ENCODE results near the gene XNDC1N. TPM values are rescaled to one million over a fixed set of nuclear protein-coding genes. Genes with fewer than 3 reads are reported as not detected.

XNDC1N gene
- total RNA-seq, 2 experiments from 2014 or later: 12.8 to 14.0 TPM

- CTCF ChIA-PET: interaction anchor here (0.9 kb wide), 1 partner anchor 29 kb away, joined by 3 read pairs; no protein-coding TSS in a partner anchor
- POLR2A ChIA-PET: interaction anchor here (0.8 to 1.0 kb wide), 2 partner anchors 21 to 60 kb away, joined by 3 to 4 read pairs; partner anchors contain the start of gene XNDC1N
- no peak for DNase-seq
- Mint-ChIP-seq H3K36me3 (ENCODE audit: low read depth) (peaks cover 5% of the 10 kb centered on the region), H3K9me3 (no peaks in the 10 kb centered on the region), H3K27me3 (no peaks in the 10 kb centered on the region), H3K4me3 (no peak overlapping the region), H3K27ac (no peak overlapping the region), H3K4me1 (peaks cover 12% of the 10 kb centered on the region)
Observed at GRCh38 chr11:71948314-71949027, 20.1 kb upstream of the XNDC1N start.

GRCh38 chr11:71947498-71947897 is 19.1 kb upstream of the XNDC1N start:
- CTCF ChIA-PET: no interaction called here

GRCh38 chr11:71946144-71946571 is 17.8 kb upstream of the XNDC1N start:
- ChIA-PET CTCF (no interaction called here), POLR2A (interaction anchor here (1.0 kb wide), 1 partner anchor 11 kb away, joined by 3 read pairs; no protein-coding TSS in a partner anchor)
- H3K9me3 Mint-ChIP-seq: no peaks in the 10 kb centered on the region
- no peak for DNase-seq
- no peaks in the 10 kb centered on the region for H3K27me3 Mint-ChIP-seq
- no peak overlapping the region for H3K27ac Mint-ChIP-seq
- H3K36me3 Mint-ChIP-seq (ENCODE audit: low read depth): peaks cover 5% of the 10 kb centered on the region
- H3K4me3 Mint-ChIP-seq: no peak overlapping the region
- peaks cover 12% of the 10 kb centered on the region for H3K4me1 Mint-ChIP-seq

More at GRCh38 chr11:71947498-71947897, 19.1 kb upstream of the XNDC1N start:
- Mint-ChIP-seq H3K4me1 (peaks cover 12% of the 10 kb centered on the region), H3K27me3 (no peaks in the 10 kb centered on the region), H3K9me3 (no peaks in the 10 kb centered on the region), H3K4me3 (no peak overlapping the region), H3K27ac (no peak overlapping the region), H3K36me3 (ENCODE audit: low read depth) (peaks cover 5% of the 10 kb centered on the region)
- POLR2A ChIA-PET: no interaction called here
- no peak for DNase-seq

- no peaks in the 10 kb centered on the region for H3K4me1 Mint-ChIP-seq
- DNase-seq: no peak
- H3K27ac Mint-ChIP-seq: no peak overlapping the region
- CTCF ChIA-PET: no interaction called here
- no peaks in the 10 kb centered on the region for H3K9me3 Mint-ChIP-seq
- H3K4me3 Mint-ChIP-seq: no peak overlapping the region
- POLR2A ChIA-PET: no interaction called here
- peaks cover 7% of the 10 kb centered on the region for H3K36me3 Mint-ChIP-seq (ENCODE audit: low read depth)
- no peaks in the 10 kb centered on the region for H3K27me3 Mint-ChIP-seq
Observed at GRCh38 chr11:71940561-71941219, 12.3 kb upstream of the XNDC1N start.

- Mint-ChIP-seq H3K4me1 (peaks cover 12% of the 10 kb centered on the region), H3K36me3 (ENCODE audit: low read depth) (peaks cover 7% of the 10 kb centered on the region), H3K27me3 (no peaks in the 10 kb centered on the region), H3K4me3 (no peak overlapping the region), H3K9me3 (no peaks in the 10 kb centered on the region), H3K27ac (no peak overlapping the region)
- ChIA-PET POLR2A (interaction anchor here (0.8 to 1.8 kb wide), 2 partner anchors 9 to 10 kb away, joined by 3 to 8 read pairs; partner anchors contain the start of gene XNDC1N), CTCF (no interaction called here)
- DNase-seq: no peak
Observed at GRCh38 chr11:71937826-71938225, 9.4 kb upstream of the XNDC1N start.

GRCh38 chr11:71936825-71937224 is 8.4 kb upstream of the XNDC1N start:
- Mint-ChIP-seq H3K9me3 (no peaks in the 10 kb centered on the region), H3K27ac (no peak overlapping the region), H3K27me3 (no peaks in the 10 kb centered on the region), H3K4me3 (no peak overlapping the region), H3K4me1 (peaks cover 17% of the 10 kb centered on the region), H3K36me3 (ENCODE audit: low read depth) (peaks cover 7% of the 10 kb centered on the region)
- ChIA-PET CTCF (no interaction called here), POLR2A (no interaction called here)
- no peak for DNase-seq

- no peak overlapping the region for H3K4me3 Mint-ChIP-seq
- peaks cover 7% of the 10 kb centered on the region for H3K36me3 Mint-ChIP-seq (ENCODE audit: low read depth)
- no peaks in the 10 kb centered on the region for H3K27me3 Mint-ChIP-seq
- POLR2A ChIA-PET: interaction anchor here (1.0 kb wide), 1 partner anchor 11 kb away, joined by 3 read pairs; no protein-coding TSS in a partner anchor
- CTCF ChIA-PET: no interaction called here
- DNase-seq: no peak
- H3K9me3 Mint-ChIP-seq: no peaks in the 10 kb centered on the region
- H3K4me1 Mint-ChIP-seq: peaks cover 31% of the 10 kb centered on the region
- no peak overlapping the region for H3K27ac Mint-ChIP-seq
Observed at GRCh38 chr11:71935338-71935925, 7.0 kb upstream of the XNDC1N start.

GRCh38 chr11:71934213-71934612 is 5.8 kb upstream of the XNDC1N start:
- POLR2A ChIA-PET: no interaction called here
- Mint-ChIP-seq H3K4me1 (peaks cover 43% of the 10 kb centered on the region), H3K36me3 (ENCODE audit: low read depth) (peaks cover 7% of the 10 kb centered on the region), H3K4me3 (no peak overlapping the region), H3K9me3 (no peaks in the 10 kb centered on the region), H3K27ac (no peak overlapping the region), H3K27me3 (no peaks in the 10 kb centered on the region)
- CTCF ChIA-PET: no interaction called here
- no peak for DNase-seq

GRCh38 chr11:71933141-71933933 is 4.9 kb upstream of the XNDC1N start:
- Mint-ChIP-seq H3K27ac (no peak overlapping the region), H3K36me3 (ENCODE audit: low read depth) (peaks cover 7% of the 10 kb centered on the region), H3K4me1 (peaks cover 47% of the 10 kb centered on the region), H3K27me3 (no peaks in the 10 kb centered on the region), H3K9me3 (no peaks in the 10 kb centered on the region), H3K4me3 (no peak overlapping the region)
- ChIA-PET POLR2A (no interaction called here), CTCF (no interaction called here)
- no peak for DNase-seq

GRCh38 chr11:71931245-71931602 is 2.8 kb upstream of the XNDC1N start:
- Mint-ChIP-seq H3K27me3 (no peaks in the 10 kb centered on the region), H3K27ac (no peak overlapping the region), H3K4me1 (peaks cover 58% of the 10 kb centered on the region), H3K36me3 (ENCODE audit: low read depth) (peaks cover 8% of the 10 kb centered on the region), H3K4me3 (peak overlapping the region; percentile 22), H3K9me3 (no peaks in the 10 kb centered on the region)
- ChIA-PET CTCF (interaction anchor here (0.8 to 1.0 kb wide), 2 partner anchors 131 to 160 kb away, joined by 3 read pairs; no protein-coding TSS in a partner anchor), POLR2A (interaction anchor here (1.0 to 1.6 kb wide), 3 partner anchors 13 to 109 kb away, joined by 3 to 5 read pairs (median 3); no protein-coding TSS in a partner anchor)
- no peak for DNase-seq

- no peak for DNase-seq
- Mint-ChIP-seq H3K4me3 (peak overlapping the region; percentile 95), H3K27me3 (no peaks in the 10 kb centered on the region), H3K4me1 (peaks cover 58% of the 10 kb centered on the region), H3K27ac (no peak overlapping the region), H3K9me3 (no peaks in the 10 kb centered on the region), H3K36me3 (ENCODE audit: low read depth) (peaks cover 9% of the 10 kb centered on the region)
- CTCF ChIA-PET: interaction anchor here (0.8 kb wide), 1 partner anchor 130 kb away, joined by 3 read pairs; no protein-coding TSS in a partner anchor
- POLR2A ChIA-PET: interaction anchor here (1.0 to 1.6 kb wide), 3 partner anchors 13 to 110 kb away, joined by 3 to 5 read pairs (median 3); no protein-coding TSS in a partner anchor
Observed at GRCh38 chr11:71930556-71931244, 2.3 kb upstream of the XNDC1N start.

- H3K36me3 Mint-ChIP-seq (ENCODE audit: low read depth): peaks cover 16% of the 10 kb centered on the region
- peaks cover 57% of the 10 kb centered on the region for H3K4me1 Mint-ChIP-seq
- H3K9me3 Mint-ChIP-seq: no peaks in the 10 kb centered on the region
- peak overlapping the region; percentile 94 for H3K27ac Mint-ChIP-seq
- peak overlapping the region; percentile 95 for H3K4me3 Mint-ChIP-seq
- DNase-seq: no peak
- ChIA-PET POLR2A (interaction anchor here (0.8 to 3.6 kb wide), 13 partner anchors 8 to 182 kb away, joined by 3 to 47 read pairs (median 6); partner anchors contain the start of genes ANAPC15 and IL18BP), CTCF (interaction anchor here (0.6 to 2.8 kb wide), 6 partner anchors 47 to 500 kb away, joined by 3 to 13 read pairs (median 4); partner anchors contain the start of gene IL18BP)
- no peaks in the 10 kb centered on the region for H3K27me3 Mint-ChIP-seq
Observed at GRCh38 chr11:71929491-71929890, 1.1 kb upstream of the XNDC1N start.
